GM12892 (cell line): ENCODE data around the gene PHF24.

ENCODE experiments used
- POLR2A ChIP-seq: IDR thresholded peaks from 2 replicates; pipeline ENCODE4 v1.6.1; 2011; ENCODE audit warnings: low read depth, low read length, control low read depth
- TAF1 ChIP-seq: IDR thresholded peaks from 2 replicates; pipeline ENCODE4 v1.6.1; 2011; ENCODE audit warnings: low read depth, mild to moderate bottlenecking, control low read depth, low read length, borderline replicate concordance

DNA sequence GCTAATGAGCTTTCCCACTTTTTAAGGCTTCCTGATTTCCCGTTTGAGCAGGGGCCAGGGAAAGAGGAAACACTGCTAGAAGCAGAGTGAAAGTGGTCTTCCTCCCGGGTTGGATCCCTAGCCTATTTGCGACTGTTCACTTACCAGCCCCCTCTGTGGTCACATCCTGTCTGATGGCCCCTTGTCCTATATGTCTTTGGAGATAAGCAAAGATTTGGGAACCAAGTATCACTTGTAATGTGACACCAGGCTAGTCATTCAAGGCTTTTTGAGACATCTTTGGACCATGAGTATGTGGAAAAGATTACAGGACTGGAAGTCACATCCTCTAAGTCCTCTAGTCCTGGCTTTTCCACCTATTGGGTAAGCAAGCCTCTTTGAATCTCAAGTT, 37.6 kb downstream of the PHF24 start:
- TF ChIP-seq TAF1 (no peak), POLR2A (no peak)
